Measurements from ENCODE around the gene SCAMP4. TPM values are rescaled to one million over a fixed set of nuclear protein-coding genes. Genes with fewer than 3 reads are reported as not detected.

SCAMP4 gene
- total and polyA plus RNA-seq, 9 of the 15 experiments (the other 6 are each of a cell fraction or from before 2014, with no cell fraction given): 0.81 to 45.9 (median 12.8) TPM

DNA sequence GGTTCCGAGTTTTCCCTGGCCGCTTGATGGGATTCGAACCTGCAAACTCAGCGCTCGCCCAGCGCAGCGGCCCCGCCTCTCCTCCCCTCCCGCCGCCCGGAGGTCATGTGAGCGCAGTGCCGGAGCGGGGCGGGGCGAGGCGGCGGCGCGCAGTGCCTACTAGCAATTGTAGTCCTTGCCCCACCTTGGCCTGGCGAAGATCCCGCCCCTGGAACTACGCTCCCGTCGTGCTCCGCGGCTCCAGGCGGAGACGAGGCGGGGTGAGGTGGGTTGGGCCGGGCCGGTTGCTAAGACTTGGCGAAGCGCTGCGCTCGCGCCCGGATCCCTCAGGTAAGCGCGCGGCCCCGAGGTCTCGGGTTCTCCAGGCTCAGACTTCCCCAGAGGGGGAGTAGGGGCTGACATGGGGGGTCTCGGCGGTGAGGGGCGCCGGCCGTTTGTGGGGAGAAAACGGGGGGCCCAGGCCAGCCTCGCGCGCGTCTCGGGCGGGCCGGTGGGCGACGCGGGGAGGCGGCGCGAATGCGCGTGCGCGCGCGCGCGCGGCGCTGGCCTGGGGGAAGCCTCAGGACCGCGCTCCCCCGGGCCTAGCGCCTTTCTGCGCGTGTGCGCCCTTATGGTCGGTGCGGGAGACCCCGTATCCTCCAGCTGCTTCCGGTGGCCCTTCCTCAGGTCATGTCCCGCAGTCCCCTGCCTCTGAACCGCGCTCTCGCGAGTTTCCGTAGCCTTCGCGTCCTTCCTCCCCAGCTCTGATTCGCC lies at the start of gene SCAMP4, which contains the start of gene ADAT3 (continued):
- TF ChIP-seq RBM25 (IDR thresholded peaks at IDR 0.05; ENCODE audit: low read depth, low read length, severe bottlenecking) (peak; percentile 5), FOXA3 (CRISPR knock-in tag; conservative IDR thresholded peaks at IDR 0.05 in 1 of 2, IDR thresholded peaks at IDR 0.05 in 1 of 2) (no peak), BACH1 (tag; IDR thresholded peaks at IDR 0.05) (no peak), ETV5 (CRISPR knock-in tag; IDR thresholded peaks at IDR 0.05; ENCODE audit: low read depth) (peak; percentile 97), ELF1 (tag; IDR thresholded peaks at IDR 0.05) (0 out of 2 replicates have a peak, but pooled peaks have one; percentile 36), PHB (CRISPR knock-in tag; IDR thresholded peaks at IDR 0.05) (no peak), ZNF518B (CRISPR knock-in tag; IDR thresholded peaks at IDR 0.05) (no peak), ZNF165 (CRISPR knock-in tag; IDR thresholded peaks at IDR 0.05; ENCODE audit: borderline replicate concordance) (no peak), TFAM (CRISPR knock-in tag; conservative IDR thresholded peaks at IDR 0.05) (no peak), PHF20 (IDR thresholded peaks at IDR 0.05; ENCODE audit: partially characterized antibody) (peak; percentile 37), NR4A1 (CRISPR knock-in tag; IDR thresholded peaks at IDR 0.05) (no peak), NR4A1 (tag; IDR thresholded peaks at IDR 0.05) (peak; percentile 75; the same call in 1 of the 2 replicates), ZNF217 (CRISPR knock-in tag; IDR thresholded peaks at IDR 0.05) (no peak), ZNF175 (CRISPR knock-in tag; IDR thresholded peaks at IDR 0.05; ENCODE audit: low read depth) (peak; percentile 84; the same call in 1 of the 2 replicates), TAF7 (tag; IDR thresholded peaks at IDR 0.05) (no peak), JUNB (CRISPR knock-in tag; conservative IDR thresholded peaks at IDR 0.05) (no peak), SNRNP70 (optimal IDR thresholded peaks at IDR 0.05; ENCODE audit: low read depth, low read length) (no peak), ZNF197 (CRISPR knock-in tag; IDR thresholded peaks at IDR 0.05; ENCODE audit: low read depth) (peak; percentile 89), CREB1 (IDR thresholded peaks at IDR 0.05) (peak; percentile 81), CREB1 (CRISPR knock-in tag; IDR thresholded peaks at IDR 0.05) (peak; percentile 89), ZNF699 (CRISPR knock-in tag; IDR thresholded peaks at IDR 0.05; ENCODE audit: insufficient replicate concordance) (no peak), SMARCA5 (IDR thresholded peaks at IDR 0.05) (no peak), ZNF583 (CRISPR knock-in tag; IDR thresholded peaks at IDR 0.05) (peak; percentile 60; the same call in 1 of the 2 replicates), CEBPZ (IDR thresholded peaks at IDR 0.05; ENCODE audit: borderline replicate concordance, low read depth, low read length) (no peak)

Data from K562 (cell line).